GM18519 (cell line): Measurements from ENCODE around the gene TCEAL3.
"Not testable (repeated sequence)": the region's sequence is repeated elsewhere in the genome, so short reads cannot be mapped to it uniquely, and the experiment has no call there.

Experiments used
- ATAC-seq: cut with Tn5 transposase; IDR thresholded peaks from one replicate; pipeline ENCODE4 v1.9.1; 2021; ENCODE audit warnings: mild to moderate bottlenecking, moderate library complexity; ENCODE audit not compliant: unreplicated experiment, low FRiP score

TCEAL3 gene

GRCh38 chrX:103659460-103659859 is 51.7 kb downstream of the TCEAL3 start:
- not testable (repeated sequence) for ATAC-seq
